IMR-90 (cell line): Measurements from ENCODE around the gene DRAXIN. TPM values are rescaled to one million over a fixed set of nuclear protein-coding genes. Genes with fewer than 3 reads are reported as not detected.

Experiments used
- ATAC-seq: fragments of 200-7000 bp; cut with Tn5 transposase; 2 replicates; pipeline ENCODE4 v1.9.1; 2020; ENCODE audit warnings: low read depth, mild to moderate bottlenecking, moderate library complexity
- BruUV-seq: library from RNA; stranded (reverse); fragments of 400-500 nt; replicated peaks from 2 replicates; lab custom pipeline; 2021; lab: Mats Ljungman, UMichigan
- CTCF ChIA-PET: fragments of 300-600 bp; formaldehyde crosslinking; extraction: SDS; loops from one replicate; lab custom pipeline; 2021; ENCODE audit warnings: antibody characterized with exemption; lab: Yijun Ruan, JAX
- POLR2A ChIA-PET: fragments of 300-600 bp; sonication (Branson Sonifier 250); formaldehyde crosslinking; loops from one replicate; lab custom pipeline; 2022; ENCODE audit warnings: antibody characterized with exemption; ENCODE audit not compliant: unreplicated experiment; lab: Charles Lee
- DNase-seq: peaks from one replicate; pipeline ENCODE4 v3.0.0; 2013
- H2AFZ ChIP-seq: replicated peaks from 2 replicates; pipeline ENCODE3; 2013; ENCODE audit warnings: low read length, mild to moderate bottlenecking; ENCODE audit not compliant: poor library complexity
- H2AK5ac ChIP-seq: 2 replicates; pipeline ENCODE4 v1.6.1; 2013; ENCODE audit warnings: low read depth, low read length, inconsistent platforms
- H2AK9ac ChIP-seq: replicated peaks from 2 replicates; pipeline ENCODE3; 2013; ENCODE audit warnings: mild to moderate bottlenecking, low read depth, low read length, moderate library complexity; ENCODE audit not compliant: poor library complexity
- H2BK120ac ChIP-seq: 2 replicates; pipeline ENCODE4 v1.6.1; 2013; ENCODE audit warnings: low read depth, low read length, inconsistent platforms
- H2BK15ac ChIP-seq: 3 replicates; pipeline ENCODE4 v1.6.1; 2013; ENCODE audit warnings: low read depth, low read length, inconsistent platforms
- H2BK20ac ChIP-seq: 2 replicates; pipeline ENCODE4 v1.6.1; 2013; ENCODE audit warnings: low read depth, mild to moderate bottlenecking, inconsistent platforms, low read length, moderate library complexity
- H2BK5ac ChIP-seq: 2 replicates; pipeline ENCODE4 v1.6.1; 2013; ENCODE audit warnings: mild to moderate bottlenecking, low read depth, low read length, inconsistent platforms; ENCODE audit not compliant: poor library complexity, severe bottlenecking
- H3K14ac ChIP-seq: replicated peaks from 2 replicates; pipeline ENCODE4 v1.6.1; 2013; ENCODE audit warnings: low read depth, low read length, inconsistent platforms
- H3K18ac ChIP-seq: 2 replicates; pipeline ENCODE4 v1.6.1; 2013; ENCODE audit warnings: low read depth, low read length, control low read depth
- H3K23ac ChIP-seq: 2 replicates; pipeline ENCODE4 v1.6.1; 2013; ENCODE audit warnings: low read depth, low read length, inconsistent platforms
- H3K27ac ChIP-seq: 2 replicates; pipeline ENCODE4 v1.5.1; 2013; ENCODE audit warnings: mild to moderate bottlenecking, control low read depth, low read length; ENCODE audit not compliant: insufficient read depth
- H3K27me3 ChIP-seq: 2 replicates; pipeline ENCODE4 v1.6.1; 2013; ENCODE audit warnings: low read length; ENCODE audit not compliant: control insufficient read depth, insufficient read depth
- H3K36me3 ChIP-seq: 2 replicates; pipeline ENCODE4 v1.6.1; 2013; ENCODE audit warnings: low read length, mixed read lengths; ENCODE audit not compliant: control insufficient read depth, insufficient read depth
- H3K4ac ChIP-seq: 2 replicates; pipeline ENCODE4 v1.6.1; 2013; ENCODE audit warnings: low read depth, low read length, inconsistent platforms
- H3K4me1 ChIP-seq: 2 replicates; pipeline ENCODE4 v1.6.1; 2013; ENCODE audit warnings: low read length, mixed read lengths; ENCODE audit not compliant: control insufficient read depth, insufficient read depth
- H3K4me2 ChIP-seq: 2 replicates; pipeline ENCODE4 v1.6.1; 2013; ENCODE audit warnings: low read depth, mild to moderate bottlenecking, control low read depth, low read length, moderate library complexity
- H3K4me3 ChIP-seq: 2 replicates; pipeline ENCODE4 v1.5.1; 2013; ENCODE audit warnings: low read depth, mild to moderate bottlenecking, control low read depth, low read length, moderate library complexity; ENCODE audit not compliant: insufficient read depth
- H3K56ac ChIP-seq: 2 replicates; pipeline ENCODE4 v1.6.1; 2013; ENCODE audit warnings: low read length, inconsistent platforms; ENCODE audit not compliant: insufficient read depth; ENCODE audit errors: extremely low read depth
- H3K79me1 ChIP-seq, 2 experiments: 2 replicates each; pipeline ENCODE4 v1.6.1; 2013; ENCODE audit warnings: low read length in 2 of 2, inconsistent platforms in 1 of 2, low read depth in 1 of 2
- H3K9ac ChIP-seq: 2 replicates; pipeline ENCODE4 v1.6.1; 2013; ENCODE audit warnings: low read depth, low read length, control low read depth
- H3K9me1 ChIP-seq: 2 replicates; pipeline ENCODE4 v1.6.1; 2013; ENCODE audit warnings: low read length, inconsistent platforms; ENCODE audit not compliant: insufficient read depth
- H3K9me3 ChIP-seq: 2 replicates; pipeline ENCODE4 v1.6.1; 2013; ENCODE audit warnings: low read length; ENCODE audit not compliant: control insufficient read depth, insufficient read depth
- H4K20me1 ChIP-seq: 2 replicates; pipeline ENCODE4 v1.6.1; 2013; ENCODE audit warnings: low read length, inconsistent platforms; ENCODE audit not compliant: insufficient read depth
- H4K5ac ChIP-seq: 2 replicates; pipeline ENCODE4 v1.6.1; 2013; ENCODE audit warnings: mild to moderate bottlenecking, low read depth, low read length, control low read depth
- H4K8ac ChIP-seq, 2 experiments: 2 replicates each; pipeline ENCODE4 v1.6.1; 2013; ENCODE audit warnings: low read depth in 2 of 2, low read length in 2 of 2, control low read depth in 1 of 2, inconsistent platforms in 1 of 2
- H4K91ac ChIP-seq: 2 replicates; pipeline ENCODE4 v1.6.1; 2013; ENCODE audit warnings: low read depth, low read length, inconsistent platforms; ENCODE audit not compliant: insufficient read depth
- BHLHE40 ChIP-seq: fragments of 150-350 bp; IDR thresholded peaks from 2 replicates; pipeline ENCODE4 v1.6.1; 2016; ENCODE audit warnings: mild to moderate bottlenecking, low read depth, low read length
- CEBPB ChIP-seq: IDR thresholded peaks from 2 replicates; pipeline ENCODE4 v1.6.1; 2012; ENCODE audit warnings: low read depth, low read length, improper control_type of control experiment
- CHD1 ChIP-seq: IDR thresholded peaks from 2 replicates; pipeline ENCODE4 v1.6.1; 2012; ENCODE audit warnings: low read depth, low read length, improper control_type of control experiment
- CTCF ChIP-seq: conservative IDR thresholded peaks from 2 replicates; pipeline ENCODE4 v1.5.1; 2012; ENCODE audit warnings: mild to moderate bottlenecking, low read depth, low read length, improper control_type of control experiment
- ELK1 ChIP-seq: fragments of 150-350 bp; IDR thresholded peaks from 2 replicates; pipeline ENCODE4 v1.6.1; 2016; ENCODE audit warnings: low read depth, mild to moderate bottlenecking, low read length, moderate library complexity, borderline replicate concordance
- FOS ChIP-seq: fragments of 150-350 bp; IDR thresholded peaks from 2 replicates; pipeline ENCODE4 v1.6.1; 2016; ENCODE audit warnings: low read depth, low read length
- MAFK ChIP-seq: IDR thresholded peaks from 2 replicates; pipeline ENCODE4 v1.6.1; 2012; ENCODE audit warnings: low read depth, low read length, improper control_type of control experiment
- MAZ ChIP-seq: IDR thresholded peaks from 2 replicates; pipeline ENCODE4 v1.6.1; 2012; ENCODE audit warnings: low read depth, mild to moderate bottlenecking, low read length, improper control_type of control experiment, moderate library complexity, borderline replicate concordance
- MXI1 ChIP-seq: IDR thresholded peaks from 2 replicates; pipeline ENCODE4 v1.6.1; 2012; ENCODE audit warnings: low read depth, mild to moderate bottlenecking, low read length, moderate library complexity, borderline replicate concordance
- NFE2L2 ChIP-seq: fragments of 150-350 bp; IDR thresholded peaks from 2 replicates; pipeline ENCODE4 v1.6.1; 2016; ENCODE audit warnings: low read depth, mild to moderate bottlenecking, low read length
- POLR2A ChIP-seq: IDR thresholded peaks from 2 replicates; pipeline ENCODE4 v1.6.1; 2012; ENCODE audit warnings: mild to moderate bottlenecking, low read depth, low read length
- RAD21 ChIP-seq: IDR thresholded peaks from 2 replicates; pipeline ENCODE4 v1.6.1; 2012; ENCODE audit warnings: low read length, improper control_type of control experiment
- RCOR1 ChIP-seq: IDR thresholded peaks from 2 replicates; pipeline ENCODE4 v1.6.1; 2012; ENCODE audit warnings: mild to moderate bottlenecking, low read length, improper control_type of control experiment; ENCODE audit not compliant: insufficient replicate concordance
- RFX5 ChIP-seq: IDR thresholded peaks from 2 replicates; pipeline ENCODE4 v1.8.0; 2012; ENCODE audit warnings: low read depth, mild to moderate bottlenecking, low read length, moderate library complexity
- SMC3 ChIP-seq: fragments of 150-350 bp; IDR thresholded peaks from 2 replicates; pipeline ENCODE4 v1.6.1; 2016; ENCODE audit warnings: low read depth, mild to moderate bottlenecking, antibody characterized with exemption, low read length, moderate library complexity
- USF2 ChIP-seq: fragments of 150-350 bp; IDR thresholded peaks from 2 replicates; pipeline ENCODE4 v1.6.1; 2017; ENCODE audit warnings: mild to moderate bottlenecking, antibody characterized with exemption, low read length, low read depth
- WGBS, 2 experiments: methylation state at CpG; one replicate each; pipeline versions ENCODE4 v1.1.5 to v1.1.7; 2013; ENCODE audit warnings: missing lambda C conversion rate in 2 of 2; ENCODE audit not compliant: insufficient read length in 1 of 2; ENCODE audit errors: extremely low coverage in 2 of 2; 5-methylcytosine and 5-hydroxymethylcytosine counted together
- dilution Hi-C: fragments of 300-500 bp; cut with HindIII; formaldehyde crosslinking; loops from one replicate; pipeline ENCODE4 v1.14.3; 2018; ENCODE audit warnings: low sequenced_read_pairs; ENCODE audit not compliant: unreplicated experiment
- in situ Hi-C: fragments of 300-500 bp; cut with MboI; formaldehyde crosslinking; loops from 3 replicates; pipeline ENCODE4 v1.14.3; 2019; ENCODE audit warnings: low sequenced_read_pairs, inconsistent platforms, mixed read lengths
- intact Hi-C: fragments of 100-400 bp; cut with micrococcal nuclease; formaldehyde crosslinking; loops from 2 replicates; pipeline ENCODE4 v1.10.0; 2022
- polyA plus RNA-seq, 3 experiments: library from polyadenylated mRNA; depleted of rRNA; stranded (reverse); fragments of >200 nt; gene quantifications; 2 replicates each; pipeline ENCODE4 v1.2.3, GENCODE V29; 2012; ENCODE audit warnings: low replicate concordance in 1 of 3
- total RNA-seq: library from RNA; depleted of rRNA; stranded (reverse); fragments of >200 nt; gene quantifications from 2 replicates; pipeline ENCODE4 v1.2.3, GENCODE V29; 2012

Gene DRAXIN
- total and polyA plus RNA-seq, 2 of the 4 experiments (the other 2 are of a cell fraction) = under 0.01 to 0.02 TPM

- TF ChIP-seq MAFK (no peak), MAZ (no peak), MXI1 (no peak), RAD21 (no peak), BHLHE40 (no peak), ELK1 (no peak), FOS (no peak), RCOR1 (no peak), POLR2A (no peak), RFX5 (no peak), USF2 (no peak), CTCF (no peak), SMC3 (no peak), CEBPB (no peak), CHD1 (no peak), NFE2L2 (no peak)
- H2BK20ac ChIP-seq = no peak overlapping the region
- H2BK120ac ChIP-seq = no peak overlapping the region
- dilution Hi-C loops (no loop called here), in situ Hi-C loops (no loop called here), intact Hi-C loops (no loop called here)
- H3K9ac ChIP-seq = no peak overlapping the region
- H3K23ac ChIP-seq = no peak overlapping the region
- H3K27me3 ChIP-seq = peaks cover 20% of the 10 kb centered on the region
- no CpG with 5 or more reads among the region's 4 CpGs for WGBS, 2 experiments
- no peaks in the 10 kb centered on the region for H3K9me1 ChIP-seq
- H3K4me3 ChIP-seq = no peak overlapping the region
- no peak overlapping the region for H4K91ac ChIP-seq
- ChIA-PET CTCF (interaction anchor here (0.6 kb wide), 1 partner anchor 685 kb away, joined by 4 read pairs; no protein-coding TSS in a partner anchor), POLR2A (no interaction called here)
- no peaks in the 10 kb centered on the region for H4K20me1 ChIP-seq
- no peak overlapping the region for H3K18ac ChIP-seq
- no peaks in the 10 kb centered on the region for H3K4me1 ChIP-seq
- no peak overlapping the region for H3K4ac ChIP-seq
- ATAC-seq (no peak), DNase-seq (no peak)
- H3K14ac ChIP-seq = no peak overlapping the region
- no peaks in the 10 kb centered on the region for H3K9me3 ChIP-seq
- no peak overlapping the region for H3K27ac ChIP-seq
- H2AK5ac ChIP-seq = no peak overlapping the region
- H4K8ac ChIP-seq = no peak overlapping the region
- no peak overlapping the region for H4K5ac ChIP-seq
- H2BK5ac ChIP-seq = no peak overlapping the region
- H3K56ac ChIP-seq = no peak overlapping the region
- no peak overlapping the region for H3K4me2 ChIP-seq
- no TSS peak for BruUV-seq
- H2AK9ac ChIP-seq = no peak overlapping the region
- H3K79me1 ChIP-seq = no peaks in the 10 kb centered on the region
- no peak overlapping the region for H2BK15ac ChIP-seq
- no peaks in the 10 kb centered on the region for H3K36me3 ChIP-seq
- no peak overlapping the region for H2AFZ ChIP-seq
Measured at GRCh38 chr1:11720525-11720924, 29.0 kb downstream of the DRAXIN start.
